HG02623 (cell line): ENCODE measurements around the gene LCE1E.

Source experiments
- ATAC-seq: cut with Tn5 transposase; IDR thresholded peaks from one replicate; pipeline ENCODE4 v1.9.1; 2021; ENCODE audit warnings: moderate library complexity; ENCODE audit not compliant: unreplicated experiment

The LCE1E gene

GRCh38 chr1:152777510-152778137 is 8.4 kb upstream of the LCE1E start:
- ATAC-seq: no peak

- no peak for ATAC-seq
Measured at GRCh38 chr1:152783095-152783494, 3.0 kb upstream of the LCE1E start.

- ATAC-seq: no peak
Measured at GRCh38 chr1:152795686-152796085, 9.6 kb downstream of the LCE1E start.

- ATAC-seq: no peak
Measured at GRCh38 chr1:152796421-152796820, 10.4 kb downstream of the LCE1E start, which contains the start of gene LCE1D. Gene LCE1D, plus strand, starts transcription at chr1:152796721. Its CDS starts 1,074 bp downstream, at chr1:152797795.

GRCh38 chr1:152801333-152801732 is 15.3 kb downstream of the LCE1E start:
- no peak for ATAC-seq

- ATAC-seq: no peak
Measured at GRCh38 chr1:152806576-152806975, 20.5 kb downstream of the LCE1E start, which contains the start of gene LCE1C. Gene LCE1C, minus strand, starts transcription at chr1:152806651. Its CDS starts 1,173 bp downstream, at chr1:152805478.

GRCh38 chr1:152811050-152811449 is 25.0 kb downstream of the LCE1E start:
- no peak for ATAC-seq

GRCh38 chr1:152811671-152812070 is 25.6 kb downstream of the LCE1E start, which contains the start of gene LCE1B:
Gene LCE1B, plus strand, starts transcription at chr1:152811971. Its CDS starts 476 bp downstream, at chr1:152812447.
- no peak for ATAC-seq

- no peak for ATAC-seq
Measured at GRCh38 chr1:152817309-152817708, 31.3 kb downstream of the LCE1E start.

- ATAC-seq: no peak
Measured at GRCh38 chr1:152823294-152823693, 37.2 kb downstream of the LCE1E start.

- ATAC-seq: no peak
Measured at GRCh38 chr1:152824964-152825363, 38.9 kb downstream of the LCE1E start.

GRCh38 chr1:152827173-152827572 is 41.1 kb downstream of the LCE1E start, which contains the start of gene LCE1A:
Gene LCE1A, plus strand, starts transcription at chr1:152827473. Its CDS starts 0 bp downstream, at chr1:152827473.
- no peak for ATAC-seq

- ATAC-seq: no peak
Measured at GRCh38 chr1:152836870-152837269, 50.8 kb downstream of the LCE1E start.
